Left lung (tissue), 10 donors: Measurements from ENCODE around the gene PRKD1. TPM values are rescaled to one million over a fixed set of nuclear protein-coding genes. Genes with fewer than 3 reads are reported as not detected.

ENCODE experiments used
- ATAC-seq: fragments of 200-7000 bp; cut with Tn5 transposase; one replicate; pipeline ENCODE4 v1.9.1; 2020; ENCODE audit warnings: moderate library complexity
- DNase-seq, 4 donors: peaks; one replicate each; pipeline ENCODE4 v3.0.0-alpha.2; 2013 to 2020
- H3K27ac ChIP-seq, 2 donors: fragments of 200-600 bp; sonication (generic) in 1 of 2; one replicate each; pipeline versions ENCODE4 v1.5.0 to v1.8.0; 2020 to 2021
- H3K27me3 ChIP-seq, 2 donors: fragments of 200-600 bp; sonication (generic) in 1 of 2; one replicate each; pipeline versions ENCODE4 v1.5.0 to v1.8.0; 2020 to 2021
- H3K36me3 ChIP-seq, 2 donors: fragments of 200-600 bp; sonication (generic) in 1 of 2; one replicate each; pipeline versions ENCODE4 v1.5.0 to v1.8.0; 2020 to 2021
- H3K4me1 ChIP-seq, 2 donors: fragments of 200-600 bp; one replicate each; pipeline ENCODE4 v1.8.0; 2021
- H3K4me3 ChIP-seq, 2 donors: fragments of 200-600 bp; sonication (generic) in 1 of 2; one replicate each; pipeline versions ENCODE4 v1.5.0 to v1.8.0; 2020 to 2021; ENCODE audit warnings: mild to moderate bottlenecking in 1 of 2
- H3K9me3 ChIP-seq, 2 donors: fragments of 200-600 bp; sonication (generic) in 1 of 2; one replicate each; pipeline versions ENCODE4 v1.5.0 to v1.8.0; 2020 to 2021
- CTCF ChIP-seq, 2 donors: fragments of 200-600 bp; sonication (generic) in 1 of 2; IDR thresholded peaks; one replicate each; pipeline versions ENCODE4 v1.5.0 to v1.8.0; 2021; ENCODE audit warnings: antibody characterized with exemption in 2 of 2
- intact Hi-C, 2 donors: fragments of 100-400 bp; cut with DNase I; formaldehyde crosslinking; loops; one replicate each; pipeline versions ENCODE4 v1.11.2 to v1.14.2; 2022
- polyA plus RNA-seq, 6 donors: library from polyadenylated mRNA; unstranded; fragments of 120-200 nt; gene quantifications; one replicate each; pipeline ENCODE4 v1.2.1, GENCODE V29; 2013; ENCODE audit not compliant: insufficient read length in 6 of 6
- total RNA-seq, 2 donors: library from RNA; stranded (reverse); fragmentation: NEBNext Ultra II Directional; extraction: Animal tissue kit (Norgen Biotek cat#: 25700); gene quantifications; one replicate each; pipeline ENCODE4 v1.2.1, GENCODE V29; 2021
- donor health status: DM: no; HTN: yes; CAD: no.
- donor health status: DM: no; HTN: no; CAD: no.

Gene PRKD1
- total and polyA plus RNA-seq, 8 donors: 13.6 to 35.1 (median 23.0) TPM

GRCh38 chr14:29650554-29651269 is 276.9 kb downstream of the PRKD1 start:
- ATAC-seq: no peak
- intact Hi-C loops: no loop called here
- H3K27me3 ChIP-seq: no peaks in the 10 kb centered on the region
- H3K4me3 ChIP-seq: no peak overlapping the region
- H3K36me3 ChIP-seq: no peaks in the 10 kb centered on the region
- peaks cover 0 to 51% of the 10 kb centered on the region in 2 donors for H3K9me3 ChIP-seq
- no peak overlapping the region for H3K27ac ChIP-seq
- no peak for TF ChIP-seq CTCF (IDR thresholded peaks at IDR 0.05)
- DNase-seq: no peak
- no peaks in the 10 kb centered on the region for H3K4me1 ChIP-seq

DNA sequence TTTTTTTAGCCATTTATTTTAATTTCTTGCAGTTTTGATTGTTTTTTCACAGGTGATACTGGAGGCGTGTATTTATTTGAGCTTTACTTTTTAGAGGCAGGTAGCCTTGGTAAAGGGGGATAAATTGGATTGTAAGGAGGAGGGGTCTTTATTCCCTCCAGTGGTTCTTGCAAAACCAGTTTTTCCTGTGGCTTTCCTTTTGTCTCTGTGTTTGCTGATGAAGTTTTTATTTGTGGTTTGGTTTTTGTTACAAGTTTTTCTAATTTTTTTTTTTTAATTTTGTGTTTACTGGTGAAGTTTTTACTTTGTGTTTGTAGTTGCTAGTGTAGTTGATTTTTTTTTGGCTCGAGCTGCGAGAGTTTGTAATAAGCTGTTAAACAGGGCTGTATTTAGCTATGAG is 278.5 kb downstream of the PRKD1 start:
- no peak for TF ChIP-seq CTCF (IDR thresholded peaks at IDR 0.05)
- H3K4me1 ChIP-seq: no peaks in the 10 kb centered on the region
- ATAC-seq: no peak
- no peaks in the 10 kb centered on the region for H3K27me3 ChIP-seq
- H3K4me3 ChIP-seq: no peak overlapping the region
- H3K36me3 ChIP-seq: no peaks in the 10 kb centered on the region
- no peak overlapping the region for H3K27ac ChIP-seq
- intact Hi-C loops: no loop called here
- H3K9me3 ChIP-seq: peaks cover 0 to 53% of the 10 kb centered on the region in 2 donors
- no peak for DNase-seq

DNA sequence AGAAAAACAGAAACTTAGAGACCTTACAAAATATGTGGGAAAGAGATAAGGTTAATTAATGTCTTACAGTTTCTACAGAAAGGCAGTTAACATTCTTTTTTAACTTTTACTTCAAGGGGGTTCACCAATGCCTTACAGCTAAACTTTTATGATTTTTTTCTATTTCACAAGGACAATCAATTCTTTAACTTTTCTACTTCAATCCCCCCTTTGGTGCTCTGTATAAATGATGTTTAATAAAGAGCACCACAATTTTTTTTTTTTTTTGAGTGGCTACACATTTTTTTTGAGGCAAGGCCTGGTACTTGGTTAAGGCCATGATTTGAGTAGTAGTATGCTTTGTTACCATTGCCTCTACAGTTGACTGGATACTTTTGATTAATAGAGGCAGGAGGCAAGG is 279.6 kb downstream of the PRKD1 start:
- H3K27me3 ChIP-seq: no peaks in the 10 kb centered on the region
- no peaks in the 10 kb centered on the region for H3K36me3 ChIP-seq
- no peak overlapping the region for H3K27ac ChIP-seq
- ATAC-seq: no peak
- no peak for DNase-seq
- peaks cover 0 to 5% of the 10 kb centered on the region in 2 donors for H3K4me1 ChIP-seq
- TF ChIP-seq CTCF (IDR thresholded peaks at IDR 0.05): no peak
- peaks cover 0 to 53% of the 10 kb centered on the region in 2 donors for H3K9me3 ChIP-seq
- intact Hi-C loops: no loop called here
- H3K4me3 ChIP-seq: no peak overlapping the region

- ATAC-seq (no peak), DNase-seq (no peak)
- intact Hi-C loops: no loop called here
- H3K27ac ChIP-seq: no peak overlapping the region
- H3K4me1 ChIP-seq: peaks cover 0 to 5% of the 10 kb centered on the region in 2 donors
- TF ChIP-seq CTCF (IDR thresholded peaks at IDR 0.05): no peak
- peaks cover 0 to 45% of the 10 kb centered on the region in 2 donors for H3K9me3 ChIP-seq
- no peaks in the 10 kb centered on the region for H3K27me3 ChIP-seq
- H3K36me3 ChIP-seq: no peaks in the 10 kb centered on the region
- H3K4me3 ChIP-seq: no peak overlapping the region
These were observed 282.5 kb downstream of the PRKD1 start for GRCh38 chr14:29645117-29645516.

GRCh38 chr14:29643433-29644211 is 284.0 kb downstream of the PRKD1 start:
- ATAC-seq (no peak), DNase-seq (no peak)
- intact Hi-C loops: no loop called here
- H3K27me3 ChIP-seq: no peaks in the 10 kb centered on the region
- peaks cover 0 to 30% of the 10 kb centered on the region in 2 donors for H3K9me3 ChIP-seq
- no peak for TF ChIP-seq CTCF (IDR thresholded peaks at IDR 0.05)
- H3K36me3 ChIP-seq: no peaks in the 10 kb centered on the region
- no peak overlapping the region for H3K4me3 ChIP-seq
- H3K27ac ChIP-seq: no peak overlapping the region
- H3K4me1 ChIP-seq: peaks cover 0 to 5% of the 10 kb centered on the region in 2 donors
